ENCODE data around the gene CTSF. TPM values are rescaled to one million over a fixed set of nuclear protein-coding genes. Genes with fewer than 3 reads are reported as not detected.
"Not testable (repeated sequence)": the region's sequence is repeated elsewhere in the genome, so short reads cannot be mapped to it uniquely, and the experiment has no call there.

CTSF gene
- total and polyA plus RNA-seq, 2 of the 13 experiments (the other 11 are each of a cell fraction or from before 2014, with no cell fraction given) = not detected

DNA sequence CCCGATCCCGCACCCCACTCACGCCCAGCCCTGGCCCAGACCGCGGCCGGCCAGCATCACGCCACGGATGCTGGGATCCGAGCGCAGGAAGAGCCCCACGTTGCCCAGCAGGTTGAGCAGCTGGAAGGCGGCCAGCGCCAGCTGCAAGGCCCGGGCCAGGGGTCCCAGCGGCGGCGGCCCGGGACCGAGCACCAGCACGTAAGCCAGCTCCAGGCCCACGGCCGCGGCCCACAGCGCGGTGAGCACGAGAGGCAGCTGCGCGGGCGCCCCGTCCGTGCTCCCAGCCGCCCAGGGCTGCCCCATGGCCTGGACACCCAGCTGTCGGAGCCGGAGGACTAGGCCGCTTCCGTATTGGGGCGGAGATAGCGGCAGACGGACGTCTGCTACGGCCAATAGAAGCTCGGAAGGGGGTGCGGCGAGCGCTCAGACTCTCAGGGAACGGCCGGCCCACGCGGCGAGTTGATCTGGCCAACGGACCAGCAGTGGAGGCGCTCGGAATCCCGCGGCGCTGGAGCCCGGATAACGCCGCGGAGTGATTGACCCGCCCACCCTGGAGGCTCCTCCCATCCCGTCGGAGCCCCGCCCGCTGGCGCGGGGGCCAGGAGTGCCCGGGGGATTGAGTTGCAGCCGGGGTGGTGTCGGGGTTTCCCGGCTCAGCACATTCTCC is 22.6 kb downstream of the CTSF start, which contains the start of gene ZDHHC24 (continued):
- no peak for TF ChIP-seq ZBTB8A (CRISPR knock-in tag; IDR thresholded peaks at IDR 0.05; ENCODE audit: borderline replicate concordance, low read depth)
- TF ChIP-seq, protein P1, sequence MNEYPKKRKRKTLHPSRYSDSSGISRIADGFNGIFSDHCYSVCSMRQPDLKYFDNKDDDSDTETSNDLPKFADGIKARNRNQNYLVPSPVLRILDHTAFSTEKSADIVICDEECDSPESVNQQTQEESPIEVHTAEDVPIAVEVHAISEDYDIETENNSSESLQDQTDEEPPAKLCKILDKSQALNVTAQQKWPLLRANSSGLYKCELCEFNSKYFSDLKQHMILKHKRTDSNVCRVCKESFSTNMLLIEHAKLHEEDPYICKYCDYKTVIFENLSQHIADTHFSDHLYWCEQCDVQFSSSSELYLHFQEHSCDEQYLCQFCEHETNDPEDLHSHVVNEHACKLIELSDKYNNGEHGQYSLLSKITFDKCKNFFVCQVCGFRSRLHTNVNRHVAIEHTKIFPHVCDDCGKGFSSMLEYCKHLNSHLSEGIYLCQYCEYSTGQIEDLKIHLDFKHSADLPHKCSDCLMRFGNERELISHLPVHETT (CRISPR knock-in tag; conservative IDR thresholded peaks at IDR 0.05) = no peak
- TF ChIP-seq PTBP1 (IDR thresholded peaks at IDR 0.05; ENCODE audit: low read depth, low read length, poor library complexity, severe bottlenecking) = no peak
- no peak for TF ChIP-seq ZNF292 (CRISPR knock-in tag; IDR thresholded peaks at IDR 0.05; ENCODE audit: borderline replicate concordance, low read depth)
- TF ChIP-seq ZNF549 (CRISPR knock-in tag; IDR thresholded peaks at IDR 0.05) = 0 out of 2 replicates have a peak, but pooled peaks have one; percentile 46
- TF ChIP-seq HINFP (CRISPR knock-in tag; IDR thresholded peaks at IDR 0.05; ENCODE audit: low read depth) = no peak
- no peak for TF ChIP-seq HOXD1 (CRISPR knock-in tag; IDR thresholded peaks at IDR 0.05)
- 0 out of 2 replicates have a peak, but pooled peaks have one; percentile 34 for TF ChIP-seq POGZ (CRISPR knock-in tag; IDR thresholded peaks at IDR 0.05)
- no peak for TF ChIP-seq ZNF781 (CRISPR knock-in tag; IDR thresholded peaks at IDR 0.05; ENCODE audit: borderline replicate concordance, not compliant biosample characterization)
- TF ChIP-seq ZNF709 (CRISPR knock-in tag; IDR thresholded peaks at IDR 0.05) = 0 out of 2 replicates have a peak, but pooled peaks have one; percentile 11
- no peak for TF ChIP-seq ZKSCAN1 (IDR thresholded peaks at IDR 0.05; ENCODE audit: low read length)
- TF ChIP-seq ZNF382 (CRISPR knock-in tag; IDR thresholded peaks at IDR 0.05; ENCODE audit: borderline replicate concordance) = no peak

- ATAC-seq; H3K36me3 ChIP-seq (replicated peaks in 1 of 2; ENCODE audit: control insufficient read depth in 1 of 2, insufficient read depth in 2 of 2, low read length in 2 of 2); FAIRE-seq; H2AFZ ChIP-seq (ENCODE audit: low read length); in situ Hi-C loops (cut with HindIII; ENCODE audit: extremely low pct_ligation_motif_present, low pct_unique_long_range_greater_than_20kb); intact Hi-C loops (cut with micrococcal nuclease; ENCODE audit: unreplicated experiment); H3K9me3 ChIP-seq (ENCODE audit: low read length); H3K27me3 ChIP-seq (ENCODE audit: control insufficient read depth in 1 of 2, insufficient read depth in 2 of 2, low read length in 2 of 2); CTCF ChIA-PET (ENCODE audit: low intra/inter-chr PET ratio, low total read pairs); DNase-seq (ENCODE audit: low spot score); H4K20me1 ChIP-seq (ENCODE audit: insufficient read depth, low read length); H3K27ac ChIP-seq (ENCODE audit: extremely low read length, insufficient read depth, low read length); H3K79me2 ChIP-seq (ENCODE audit: insufficient read depth, low read length): not testable (repeated sequence)
- H3K4me1 ChIP-seq (ENCODE audit: insufficient read depth, low read length) = peaks cover 39% of the 10 kb centered on the region
- H3K9ac ChIP-seq (ENCODE audit: insufficient read depth, low read depth, low read length) = peak overlapping the region; percentile 79
- peak overlapping the region; percentile 97 for H3K4me2 ChIP-seq (ENCODE audit: low read depth, low read length)
- TSS peak; percentile 82 for BruUV-seq (replicated peaks)
- H3K4me3 ChIP-seq (replicated peaks in 1 of 3; ENCODE audit: insufficient read depth in 1 of 3, low read depth in 2 of 3, low read length in 3 of 3) = peak overlapping the region; percentile 69 to 93 (median 83)
- WGBS (ENCODE audit: low lambda C conversion rate) = 22% methylated on average over 14 of the region's 14 CpGs
- POLR2A ChIA-PET = interaction anchor here (0.9 to 2.9 kb wide), 7 partner anchors 13 to 133 kb away, joined by 4 to 17 read pairs (median 9); partner anchors contain the start of genes DPP3, RBM14, RBM4 and RBM4B
Observed at GRCh38 chr11:66544952-66545351, 23.5 kb downstream of the CTSF start.
